HG02642 (cell line): ENCODE measurements around the gene SLC39A3.

ENCODE experiments used
- ATAC-seq: cut with Tn5 transposase; IDR thresholded peaks from one replicate; pipeline ENCODE4 v1.9.1; 2021; ENCODE audit warnings: mild to moderate bottlenecking; ENCODE audit not compliant: unreplicated experiment, poor library complexity

SLC39A3 gene

DNA sequence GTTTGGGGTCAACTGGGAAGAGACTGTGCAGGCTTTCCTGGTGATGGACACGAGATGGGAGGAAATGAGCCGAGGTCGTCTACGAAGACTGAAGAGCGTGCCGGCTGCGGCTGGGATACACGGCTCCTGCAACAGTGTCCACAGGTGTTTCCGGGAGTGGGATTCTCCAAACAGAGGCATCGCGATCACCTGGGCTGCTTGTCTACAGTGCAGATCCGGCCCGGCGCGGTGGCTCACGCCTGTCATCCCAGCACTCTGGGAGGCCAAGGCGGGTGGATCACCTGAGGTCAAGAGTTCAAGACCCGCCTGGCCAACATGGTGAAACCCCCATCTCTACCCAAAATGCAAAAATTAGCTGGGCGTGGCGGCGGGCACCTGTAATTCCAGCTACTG lies 11.6 kb upstream of the SLC39A3 start:
- ATAC-seq = no peak

DNA sequence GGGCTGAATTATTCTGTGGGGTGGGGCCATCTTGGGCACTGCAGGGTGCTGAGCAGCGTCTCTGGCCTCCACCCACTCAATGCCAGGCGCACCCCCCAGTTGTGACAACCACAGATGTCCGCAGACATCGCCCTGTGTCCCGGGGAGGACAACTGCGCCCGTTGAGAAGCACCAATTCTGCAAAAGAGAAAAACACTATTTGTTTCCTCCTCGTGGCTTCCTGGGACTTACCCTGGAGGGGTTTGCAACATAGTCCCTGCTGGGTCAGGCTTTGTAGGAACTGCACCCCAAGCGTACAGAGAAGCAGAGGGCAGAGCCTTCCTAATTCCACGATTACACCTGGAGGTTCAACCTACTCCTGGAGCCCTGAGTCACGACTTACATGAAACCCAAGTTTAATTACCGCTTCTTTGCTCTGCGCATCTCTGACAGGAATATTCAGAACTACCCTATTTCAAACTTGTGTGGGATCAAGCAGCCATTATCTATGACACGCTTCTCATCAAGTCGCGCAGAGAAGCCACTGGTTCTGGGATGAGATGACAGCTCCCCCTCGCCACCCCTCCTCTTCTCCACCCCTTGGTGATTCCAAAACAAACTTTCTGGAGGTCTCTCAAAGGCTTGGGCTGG lies 11.1 kb upstream of the SLC39A3 start:
- ATAC-seq = no peak

- ATAC-seq = no peak
Measured at GRCh38 chr19:2747349-2747748, 7.5 kb upstream of the SLC39A3 start.

DNA sequence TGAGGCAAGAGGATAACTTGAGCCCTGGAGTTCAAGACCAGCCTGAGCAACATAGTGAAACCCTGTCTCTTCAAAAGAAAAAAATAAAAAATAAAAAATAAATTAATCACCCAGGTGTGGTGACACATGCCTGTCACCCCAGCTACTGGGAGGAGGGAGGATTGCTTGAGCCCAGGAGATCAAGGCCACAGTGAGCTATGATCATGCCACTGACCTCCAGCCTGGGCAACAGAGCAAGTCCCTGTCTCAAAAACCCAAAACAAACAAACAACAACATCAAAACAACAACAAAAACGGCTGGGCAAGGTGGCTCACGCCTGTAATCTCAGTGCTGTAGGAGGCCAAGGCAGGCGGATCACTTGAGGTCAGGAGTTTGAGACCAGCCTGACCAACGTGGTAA lies 4.3 kb upstream of the SLC39A3 start:
- no peak for ATAC-seq

DNA sequence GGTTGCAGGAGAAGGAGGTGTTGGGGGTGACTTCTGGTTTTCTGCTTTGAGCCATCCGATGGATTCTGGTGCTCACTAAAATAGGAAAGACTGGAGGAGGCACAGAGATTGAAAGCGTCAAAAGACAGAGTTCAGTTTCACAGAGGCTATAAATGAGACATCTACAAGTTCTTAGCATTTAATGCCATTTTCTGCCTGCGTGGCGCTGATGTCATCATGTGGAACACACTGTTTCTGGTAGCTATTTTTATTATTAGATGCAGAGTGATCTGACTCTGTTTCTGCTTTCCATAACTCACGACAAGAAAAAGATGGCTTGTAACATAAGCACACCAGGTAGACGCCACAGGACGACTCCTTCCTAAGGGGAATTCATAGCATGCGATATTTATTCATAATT lies 3.3 kb upstream of the SLC39A3 start:
- ATAC-seq = no peak

DNA sequence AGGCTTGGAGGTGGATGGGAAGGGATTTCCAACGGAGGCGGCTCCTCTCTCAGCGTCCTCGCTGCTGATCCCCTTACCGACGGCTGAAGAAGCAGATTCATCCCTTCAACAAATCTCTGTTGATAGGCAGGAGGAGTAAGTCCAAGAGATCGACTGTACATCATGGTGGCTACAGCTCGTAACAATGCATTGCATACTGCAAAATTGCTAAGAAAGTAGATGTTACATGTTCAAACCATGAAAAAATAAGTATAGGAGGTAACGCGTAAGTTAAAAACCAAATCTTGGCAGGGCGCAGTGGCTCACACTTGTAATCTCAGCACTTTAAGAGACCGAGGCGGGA lies 468 bp upstream of the SLC39A3 start:
- ATAC-seq = no peak

DNA sequence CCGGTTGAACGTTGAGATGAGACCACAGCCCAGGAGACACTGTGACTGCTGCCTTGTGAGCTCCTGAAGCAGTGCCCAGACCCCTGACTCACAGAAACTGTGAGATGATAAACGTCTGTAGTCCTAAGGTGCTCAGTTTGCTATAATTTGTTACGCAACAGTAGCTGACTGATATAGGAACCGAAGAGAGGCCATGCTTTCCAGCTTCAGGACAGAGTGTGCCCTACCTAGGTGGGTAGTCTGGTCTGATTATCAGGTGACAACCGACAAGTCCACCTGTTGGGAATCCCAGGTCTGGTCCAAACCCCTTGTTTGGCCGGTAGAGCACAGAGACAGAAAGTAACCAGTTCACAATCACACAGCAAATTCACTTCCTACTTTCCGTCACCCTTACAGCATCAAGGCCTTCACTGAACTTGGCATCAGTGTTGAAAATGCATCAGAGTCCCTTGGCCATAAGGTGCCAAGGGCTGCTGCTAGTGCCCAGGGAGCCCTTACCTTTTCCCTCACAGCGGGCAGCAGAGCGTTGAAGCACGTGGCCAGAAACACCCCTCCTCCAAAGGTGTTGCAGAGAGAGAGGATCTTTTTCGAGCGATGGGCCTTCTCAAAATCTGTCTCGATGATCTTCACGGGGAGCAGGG lies 3.1 kb downstream of the SLC39A3 start:
- ATAC-seq = no peak

DNA sequence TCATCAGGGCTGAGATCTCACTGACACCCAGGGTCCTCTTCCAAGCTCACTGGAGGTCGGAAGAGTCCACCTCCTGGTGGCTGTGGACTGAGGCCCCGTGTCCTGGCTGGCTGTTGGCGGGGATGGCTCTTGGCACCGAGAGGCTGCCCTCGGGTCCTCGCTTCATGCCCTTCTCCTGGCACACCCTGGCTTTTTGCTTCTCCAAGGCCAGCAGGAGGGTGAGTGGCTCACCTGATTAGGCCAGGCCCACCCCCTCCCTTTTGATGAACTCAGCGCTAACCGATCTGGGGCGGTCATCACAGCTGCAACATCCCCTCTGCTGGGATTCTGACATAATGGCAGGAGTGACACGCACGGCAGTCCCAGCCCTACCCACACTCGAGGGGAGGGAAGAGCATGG lies 4.4 kb downstream of the SLC39A3 start:
- no peak for ATAC-seq

GRCh38 chr19:2734589-2735288 lies 5.1 kb downstream of the SLC39A3 start:
- ATAC-seq = no peak

DNA sequence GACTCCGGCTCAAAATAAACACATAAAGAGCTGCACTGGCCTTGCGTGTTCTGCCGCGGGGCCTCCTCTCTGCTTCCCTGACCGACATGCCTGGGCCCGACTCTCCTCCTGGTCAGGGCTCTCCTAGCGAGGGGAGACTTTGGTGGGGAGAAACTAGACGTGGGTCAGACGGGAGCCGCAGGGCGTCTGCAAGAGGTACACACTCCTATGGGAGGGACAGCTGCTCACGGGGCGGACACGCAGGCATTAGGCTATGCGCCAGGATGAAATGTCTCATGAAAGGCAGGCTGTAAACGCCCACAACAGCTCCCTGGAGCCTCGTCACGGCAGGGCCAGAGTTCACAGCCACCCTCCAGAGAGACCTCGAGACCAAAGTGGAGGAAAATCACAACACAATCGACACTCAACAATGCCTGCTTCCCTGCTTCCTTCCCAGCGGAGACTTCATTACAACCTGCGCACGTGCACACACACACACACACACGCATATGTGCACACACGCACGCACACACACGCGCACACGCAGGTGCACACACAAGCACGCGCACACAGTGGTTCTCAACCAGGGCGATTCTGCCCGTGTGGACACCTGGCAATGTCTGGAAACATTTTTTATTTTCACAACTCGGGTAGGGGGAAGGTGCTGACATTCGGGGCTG lies 5.8 kb downstream of the SLC39A3 start:
- ATAC-seq = no peak

DNA sequence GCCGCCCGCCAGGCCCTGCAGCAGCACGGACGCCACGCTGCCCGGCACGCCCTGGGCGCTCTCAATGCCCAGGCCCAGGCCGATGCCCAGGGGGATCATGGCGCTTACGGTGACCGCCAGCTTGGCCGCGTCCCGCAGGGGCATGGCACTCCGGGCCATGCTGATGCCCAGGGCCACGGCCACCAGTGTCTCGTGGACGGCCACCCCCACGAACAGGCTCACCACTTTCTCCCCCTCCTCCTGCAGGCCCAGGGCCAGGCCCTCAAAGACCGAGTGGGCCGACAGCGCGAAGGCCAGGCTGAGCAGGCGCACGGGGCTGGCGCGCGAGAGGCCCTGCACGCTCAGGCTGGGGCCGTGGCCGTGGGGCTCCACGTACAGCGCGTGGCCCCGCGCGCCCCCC lies 6.9 kb downstream of the SLC39A3 start:
- ATAC-seq = no peak

- no peak for ATAC-seq
Measured at GRCh38 chr19:2732157-2732725, 7.6 kb downstream of the SLC39A3 start.

- ATAC-seq = no peak
Measured at GRCh38 chr19:2731181-2731995, 8.4 kb downstream of the SLC39A3 start.

- no peak for ATAC-seq
Measured at GRCh38 chr19:2729943-2730818, 9.6 kb downstream of the SLC39A3 start.

DNA sequence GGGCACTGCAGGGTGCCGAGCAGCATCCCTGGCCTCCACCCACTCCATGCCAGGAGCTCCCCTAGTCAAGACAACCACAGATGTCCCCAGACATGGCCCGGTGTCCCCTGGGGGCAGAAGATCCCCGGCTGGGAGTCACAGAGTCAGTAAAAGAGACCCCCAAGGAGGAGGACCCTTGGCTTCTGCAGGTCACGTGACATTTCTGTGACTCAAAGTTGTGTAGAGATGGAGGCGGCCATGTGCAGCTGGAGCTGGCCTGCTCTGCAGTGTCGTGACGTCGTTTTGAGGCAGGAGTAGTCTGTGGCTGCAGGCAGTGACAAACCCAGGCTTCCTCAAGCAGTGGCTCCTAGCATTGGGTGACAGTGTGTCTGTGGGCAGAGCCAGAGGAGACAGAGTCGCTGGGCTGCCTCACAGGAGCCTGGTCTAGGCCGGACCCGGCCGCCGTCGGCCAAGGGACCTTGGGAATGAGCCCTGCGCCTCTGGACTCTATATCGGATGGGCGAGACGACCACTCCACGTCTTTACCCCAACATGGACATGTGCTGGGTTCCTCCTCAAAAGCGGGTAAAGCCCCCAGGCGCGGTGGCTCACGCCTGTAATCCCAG lies 10.9 kb downstream of the SLC39A3 start:
- ATAC-seq = no peak

GRCh38 chr19:2727640-2727944 lies 12.2 kb downstream of the SLC39A3 start:
- ATAC-seq = no peak

GRCh38 chr19:2726904-2727639 lies 12.7 kb downstream of the SLC39A3 start:
- no peak for ATAC-seq

DNA sequence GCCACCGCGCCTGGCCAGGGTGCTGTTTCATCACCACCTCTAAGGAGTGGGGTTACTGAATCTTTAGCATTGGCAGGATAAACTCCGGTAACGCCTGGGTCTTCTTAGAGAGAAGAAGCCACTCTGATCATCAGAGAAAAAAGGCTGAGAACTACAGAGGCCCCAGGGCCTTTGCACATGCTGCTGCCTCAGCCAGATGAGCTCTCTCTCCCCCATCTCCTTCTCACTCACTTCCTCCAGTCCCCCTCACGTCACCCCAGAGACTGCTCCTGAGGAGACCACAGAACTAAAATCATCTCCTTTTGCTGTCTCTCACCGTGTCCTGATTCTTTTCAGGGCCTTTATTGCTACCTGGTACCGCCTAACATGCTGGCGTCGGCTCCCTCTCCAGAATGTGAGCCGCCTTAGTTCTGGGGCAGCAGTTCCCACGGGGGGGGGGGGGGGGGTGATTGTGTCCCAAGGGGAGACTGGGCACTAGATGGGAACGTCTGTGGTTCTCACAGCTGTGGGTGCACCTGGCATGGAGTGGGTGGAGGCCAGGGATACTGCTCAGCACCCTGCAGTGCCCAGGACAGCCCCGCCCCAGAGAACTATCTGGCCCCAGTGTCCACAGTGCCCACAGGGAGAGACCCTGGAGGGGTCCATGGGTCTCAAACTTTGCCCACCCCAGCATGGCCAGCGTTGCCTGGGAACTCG lies 13.5 kb downstream of the SLC39A3 start:
- no peak for ATAC-seq
